Measurements from ENCODE around the gene SAMD4A. TPM values are rescaled to one million over a fixed set of nuclear protein-coding genes. Genes with fewer than 3 reads are reported as not detected.

Gene SAMD4A
- total RNA-seq, 1 experiment from 2014 or later, result 18.3 TPM

- CTCF ChIA-PET, result no interaction called here
- Histone ChIP-seq H3K9me3 (ENCODE audit: insufficient read depth, low read depth) (no peaks in the 10 kb centered on the region), H3K27me3 (ENCODE audit: insufficient read depth, low read depth) (no peaks in the 10 kb centered on the region), H3K79me2 (ENCODE audit: low read depth) (no peaks in the 10 kb centered on the region), H3F3A (ENCODE audit: insufficient read depth, low read depth) (no peaks in the 10 kb centered on the region), H3K4me1 (replicated peaks; ENCODE audit: insufficient read depth) (no peaks in the 10 kb centered on the region), H3K4me2 (no peak overlapping the region), H4K20me1 (ENCODE audit: insufficient read depth) (no peaks in the 10 kb centered on the region), H3K36me3 (ENCODE audit: low read depth) (no peaks in the 10 kb centered on the region), H2AFZ (no peak overlapping the region), H3K9me2 (ENCODE audit: insufficient read depth) (no peaks in the 10 kb centered on the region), H3K27ac (no peak overlapping the region), H3K4me3 (no peak overlapping the region)
- POLR2A ChIA-PET (ENCODE audit: unreplicated experiment), result no interaction called here
- DNase-seq, result no peak
- no peak for TF ChIP-seq EZH2 (IDR thresholded peaks at IDR 0.05; ENCODE audit: low read depth)
- intact Hi-C loops (cut with micrococcal nuclease; ENCODE audit: unreplicated experiment), result no loop called here
- no TSS peak for BruUV-seq (replicated peaks)
These were observed 269.3 kb downstream of the SAMD4A start for GRCh38 chr14:54836231-54836630.

GRCh38 chr14:54837508-54838149, 270.7 kb downstream of the SAMD4A start:
- intact Hi-C loops (cut with micrococcal nuclease; ENCODE audit: unreplicated experiment), result no loop called here
- BruUV-seq (replicated peaks), result no TSS peak
- H4K20me1 ChIP-seq (ENCODE audit: insufficient read depth), result no peaks in the 10 kb centered on the region
- no peaks in the 10 kb centered on the region for H3K27me3 ChIP-seq (ENCODE audit: insufficient read depth, low read depth)
- CTCF ChIA-PET, result no interaction called here
- POLR2A ChIA-PET (ENCODE audit: unreplicated experiment), result no interaction called here
- no peak overlapping the region for H2AFZ ChIP-seq
- no peak for TF ChIP-seq EZH2 (IDR thresholded peaks at IDR 0.05; ENCODE audit: low read depth)
- no peak for TF ChIP-seq CTCF (conservative IDR thresholded peaks at IDR 0.05)
- no peaks in the 10 kb centered on the region for H3K9me3 ChIP-seq (ENCODE audit: insufficient read depth, low read depth)
- no peak overlapping the region for H3K4me2 ChIP-seq
- H3K4me1 ChIP-seq (replicated peaks; ENCODE audit: insufficient read depth), result no peaks in the 10 kb centered on the region
- no peaks in the 10 kb centered on the region for H3F3A ChIP-seq (ENCODE audit: insufficient read depth, low read depth)
- H3K79me2 ChIP-seq (ENCODE audit: low read depth), result no peaks in the 10 kb centered on the region
- DNase-seq, result no peak
- no peaks in the 10 kb centered on the region for H3K9me2 ChIP-seq (ENCODE audit: insufficient read depth)
- no peak overlapping the region for H3K4me3 ChIP-seq
- no peaks in the 10 kb centered on the region for H3K36me3 ChIP-seq (ENCODE audit: low read depth)
- H3K27ac ChIP-seq, result no peak overlapping the region

GRCh38 chr14:54838931-54839512, 272.1 kb downstream of the SAMD4A start:
- no peaks in the 10 kb centered on the region for H3K36me3 ChIP-seq (ENCODE audit: low read depth)
- DNase-seq, result no peak
- no peaks in the 10 kb centered on the region for H3K9me2 ChIP-seq (ENCODE audit: insufficient read depth)
- H3K27me3 ChIP-seq (ENCODE audit: insufficient read depth, low read depth), result no peaks in the 10 kb centered on the region
- ChIA-PET CTCF (no interaction called here), POLR2A (ENCODE audit: unreplicated experiment) (no interaction called here)
- no peak overlapping the region for H3K27ac ChIP-seq
- no peaks in the 10 kb centered on the region for H3F3A ChIP-seq (ENCODE audit: insufficient read depth, low read depth)
- no peak for TF ChIP-seq EZH2 (IDR thresholded peaks at IDR 0.05; ENCODE audit: low read depth)
- no peak for TF ChIP-seq CTCF (conservative IDR thresholded peaks at IDR 0.05)
- H4K20me1 ChIP-seq (ENCODE audit: insufficient read depth), result no peaks in the 10 kb centered on the region
- no TSS peak for BruUV-seq (replicated peaks)
- H3K9me3 ChIP-seq (ENCODE audit: insufficient read depth, low read depth), result no peaks in the 10 kb centered on the region
- H3K4me1 ChIP-seq (replicated peaks; ENCODE audit: insufficient read depth), result no peaks in the 10 kb centered on the region
- H3K79me2 ChIP-seq (ENCODE audit: low read depth), result no peaks in the 10 kb centered on the region
- intact Hi-C loops (cut with micrococcal nuclease; ENCODE audit: unreplicated experiment), result no loop called here
- no peak overlapping the region for H3K4me3 ChIP-seq
- no peak overlapping the region for H3K4me2 ChIP-seq
- H2AFZ ChIP-seq, result no peak overlapping the region

GRCh38 chr14:54839701-54840119, 272.8 kb downstream of the SAMD4A start:
- no peak for DNase-seq
- Histone ChIP-seq H3K4me3 (no peak overlapping the region), H3K79me2 (ENCODE audit: low read depth) (no peaks in the 10 kb centered on the region), H3K9me2 (ENCODE audit: insufficient read depth) (no peaks in the 10 kb centered on the region), H3K4me1 (replicated peaks; ENCODE audit: insufficient read depth) (no peaks in the 10 kb centered on the region), H3K36me3 (ENCODE audit: low read depth) (no peaks in the 10 kb centered on the region), H3K4me2 (no peak overlapping the region), H3K27ac (no peak overlapping the region), H3F3A (ENCODE audit: insufficient read depth, low read depth) (no peaks in the 10 kb centered on the region), H2AFZ (no peak overlapping the region), H4K20me1 (ENCODE audit: insufficient read depth) (no peaks in the 10 kb centered on the region), H3K27me3 (ENCODE audit: insufficient read depth, low read depth) (no peaks in the 10 kb centered on the region), H3K9me3 (ENCODE audit: insufficient read depth, low read depth) (no peaks in the 10 kb centered on the region)
- no TSS peak for BruUV-seq (replicated peaks)
- ChIA-PET CTCF (no interaction called here), POLR2A (ENCODE audit: unreplicated experiment) (no interaction called here)
- TF ChIP-seq CTCF (conservative IDR thresholded peaks at IDR 0.05) (no peak), EZH2 (IDR thresholded peaks at IDR 0.05; ENCODE audit: low read depth) (no peak)
- intact Hi-C loops (cut with micrococcal nuclease; ENCODE audit: unreplicated experiment), result no loop called here

Measured in PC-9 (cell line).